B cell (primary cell): ENCODE data around the gene TMED10. TPM values are rescaled to one million over a fixed set of nuclear protein-coding genes. Genes with fewer than 3 reads are reported as not detected.

ENCODE experiments used
- ATAC-seq: fragments of 200-7000 bp; cut with Tn5 transposase; one replicate; pipeline ENCODE4 v1.10.0; 2021; ENCODE audit warnings: low read depth, mild to moderate bottlenecking, moderate number of reproducible peaks, moderate library complexity
- CTCF ChIA-PET: fragments of 350-600 bp; sonication (Branson Sonifier 250); formaldehyde crosslinking; loops from one replicate; lab custom pipeline; 2021; ENCODE audit warnings: antibody characterized with exemption, inconsistent platforms; lab: Charles Lee
- POLR2A ChIA-PET: fragments of 350-600 bp; sonication (Branson Sonifier 250); formaldehyde crosslinking; loops from one replicate; lab custom pipeline; 2021; ENCODE audit warnings: antibody characterized with exemption; lab: Charles Lee
- DNase-seq: peaks from one replicate; pipeline ENCODE4 v3.0.0; 2013
- H2AFZ ChIP-seq: 2 replicates; pipeline ENCODE4 v1.6.1; 2012; ENCODE audit warnings: mild to moderate bottlenecking, low read depth, low read length; ENCODE audit not compliant: insufficient read depth, poor library complexity, severe bottlenecking
- H3K27ac ChIP-seq, 2 donors: 1 replicate in 1 of 2; 2 replicates in 1 of 2; pipeline ENCODE4 v1.5.1; 2012 to 2013; ENCODE audit warnings: low read length in 2 of 2, mild to moderate bottlenecking in 2 of 2, moderate library complexity in 1 of 2
- H3K27me3 ChIP-seq, 4 experiments: fragments of 200-600 bp in 1 of 4; sonication (generic) in 1 of 4; replicated peaks in 1 of 4; 1 replicate in 2 of 4; 2 replicates in 2 of 4; pipeline versions ENCODE4 v1.6.1 to v1.7.0; 2013 to 2016; ENCODE audit warnings: low read length in 3 of 4, mild to moderate bottlenecking in 2 of 4, mixed read lengths in 1 of 4, moderate library complexity in 1 of 4; ENCODE audit not compliant: insufficient read depth in 4 of 4, control insufficient read depth in 3 of 4; ENCODE audit errors: control extremely low read depth in 1 of 4
- H3K36me3 ChIP-seq, 2 experiments: replicated peaks in 1 of 2; 1 replicate in 1 of 2; 2 replicates in 1 of 2; pipeline versions ENCODE4 v1.6.1 to v1.7.1; 2013; ENCODE audit warnings: low read length in 1 of 2; ENCODE audit not compliant: insufficient read depth in 2 of 2, control insufficient read depth in 1 of 2; ENCODE audit errors: control extremely low read depth in 1 of 2, extremely low read depth in 1 of 2
- H3K4me1 ChIP-seq, 2 donors: fragments of 200-600 bp in 1 of 2; sonication (generic) in 1 of 2; 1 replicate in 1 of 2; 2 replicates in 1 of 2; pipeline versions ENCODE4 v1.5.1 to v1.6.1; 2013 to 2017; ENCODE audit warnings: low read length in 2 of 2; ENCODE audit not compliant: control insufficient read depth in 2 of 2, insufficient read depth in 2 of 2
- H3K4me2 ChIP-seq: replicated peaks from 2 replicates; pipeline ENCODE3; 2012; ENCODE audit warnings: mild to moderate bottlenecking, low read depth, low read length; ENCODE audit not compliant: poor library complexity, severe bottlenecking
- H3K4me3 ChIP-seq, 5 experiments: fragments of 200-600 bp in 1 of 5; sonication (generic) in 1 of 5; 1 replicate in 3 of 5; 2 replicates in 2 of 5; pipeline versions ENCODE4 v1.5.1 to v1.7.0; 2011 to 2016; ENCODE audit warnings: low read length in 4 of 5, mild to moderate bottlenecking in 4 of 5, low read depth in 2 of 5, control low read depth in 1 of 5, moderate library complexity in 1 of 5; ENCODE audit not compliant: insufficient read depth in 1 of 5; ENCODE audit errors: control extremely low read depth in 1 of 5, extremely low read depth in 1 of 5
- H3K79me2 ChIP-seq: fragments of 200-600 bp; sonication (generic); one replicate; pipeline ENCODE4 v1.6.0; 2016; ENCODE audit warnings: low read length; ENCODE audit not compliant: control insufficient read depth, insufficient read depth
- H3K9ac ChIP-seq: fragments of 200-600 bp; sonication (generic); 2 replicates; pipeline ENCODE4 v1.6.1; 2017; ENCODE audit warnings: mild to moderate bottlenecking, low read length, moderate library complexity
- H3K9me3 ChIP-seq, 3 donors: one replicate each; pipeline versions ENCODE4 v1.6.1 to v1.7.1; 2013; ENCODE audit warnings: low read length in 2 of 3; ENCODE audit not compliant: control insufficient read depth in 2 of 3, insufficient read depth in 1 of 3; ENCODE audit errors: control extremely low read depth in 1 of 3
- H4K20me1 ChIP-seq: 2 replicates; pipeline ENCODE4 v1.6.0; 2012; ENCODE audit warnings: mild to moderate bottlenecking, low read length; ENCODE audit not compliant: insufficient read depth, control insufficient read depth, poor library complexity, severe bottlenecking
- H3K27ac Mint-ChIP-seq: one replicate; pipeline ENCODE4 v1.8.0; 2021; ENCODE audit warnings: mixed read lengths
- H3K27me3 Mint-ChIP-seq: one replicate; pipeline ENCODE4 v1.8.0; 2021; ENCODE audit warnings: mixed read lengths
- H3K4me1 Mint-ChIP-seq: one replicate; pipeline ENCODE4 v1.8.0; 2021; ENCODE audit warnings: mixed read lengths
- H3K4me3 Mint-ChIP-seq: one replicate; pipeline ENCODE4 v1.8.0; 2021; ENCODE audit warnings: mixed read lengths
- H3K9me3 Mint-ChIP-seq: one replicate; pipeline ENCODE4 v1.8.0; 2022; ENCODE audit warnings: mixed read lengths; ENCODE audit not compliant: insufficient read depth
- EZH2 ChIP-seq: IDR thresholded peaks from 2 replicates; pipeline ENCODE4 v1.6.1; 2012; ENCODE audit warnings: borderline replicate concordance, low read depth, mild to moderate bottlenecking, moderate library complexity, low read length; ENCODE audit not compliant: insufficient read depth, poor library complexity, severe bottlenecking
- WGBS: methylation state at CpG from one replicate; pipeline ENCODE4 v1.1.5; 2013; ENCODE audit warnings: missing lambda C conversion rate; ENCODE audit not compliant: insufficient coverage; 5-methylcytosine and 5-hydroxymethylcytosine counted together
- intact Hi-C: fragments of 100-400 bp; cut with micrococcal nuclease; formaldehyde crosslinking; loops from one replicate; pipeline ENCODE4 v1.10.0; 2022
- polyA plus RNA-seq: library from polyadenylated mRNA; depleted of rRNA; stranded (reverse); fragments of >200 nt; gene quantifications from 2 replicates; pipeline ENCODE4 v1.2.3, GENCODE V29; 2012
- total RNA-seq, 2 donors: library from RNA; stranded (reverse); fragments of 120-200 nt in 1 of 2; gene quantifications; 1 replicate in 1 of 2; 2 replicates in 1 of 2; pipeline versions ENCODE4 v1.2.3 to v1.2.4, GENCODE V29; 2013 to 2022
- TF ChIP-seq, protein P1 (sequence below): fragments of 200-600 bp; IDR thresholded peaks from one replicate; pipeline ENCODE4 v1.8.0; 2022; ENCODE audit warnings: antibody characterized with exemption, mild to moderate bottlenecking

The TMED10 gene
- total and polyA plus RNA-seq, 2 donors (not counting 1 experiment from before 2014, with no cell fraction given): 72.0 to 111 TPM

DNA sequence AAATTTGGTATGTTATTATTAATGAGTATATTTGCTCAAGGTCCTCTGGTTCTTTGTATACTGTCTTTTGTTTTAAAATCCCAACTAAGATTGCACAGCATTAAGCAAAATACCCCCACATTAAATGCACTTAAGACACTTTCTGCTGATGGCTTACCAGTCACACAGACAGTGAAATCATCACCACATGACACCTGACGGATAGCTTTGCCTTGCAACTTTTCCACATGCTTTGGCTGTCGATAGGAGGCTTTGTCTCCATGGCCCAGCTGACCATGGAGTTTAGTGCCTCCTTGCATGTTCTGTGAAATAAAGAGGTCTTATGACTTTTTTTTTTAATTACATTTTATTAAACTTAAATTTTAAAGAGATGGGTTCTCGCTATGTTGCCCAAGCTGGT is 69.2 kb downstream of the TMED10 start:
- intact Hi-C loops: no loop called here
- H3K27ac Mint-ChIP-seq: peak overlapping the region; percentile 53
- Histone ChIP-seq H3K27ac (no peak overlapping the region), H3K27me3 (no peaks in the 10 kb centered on the region), H3K4me2 (no peak overlapping the region), H3K79me2 (no peaks in the 10 kb centered on the region), H3K9me3 (no peaks in the 10 kb centered on the region), H3K36me3 (peaks cover 24 to 82% of the 10 kb centered on the region in 2 experiments), H3K4me3 (no peak overlapping the region), H3K9ac (no peak overlapping the region), H4K20me1 (no peaks in the 10 kb centered on the region), H3K4me1 (no peaks in the 10 kb centered on the region), H2AFZ (no peak overlapping the region)
- TF ChIP-seq, protein P1, sequence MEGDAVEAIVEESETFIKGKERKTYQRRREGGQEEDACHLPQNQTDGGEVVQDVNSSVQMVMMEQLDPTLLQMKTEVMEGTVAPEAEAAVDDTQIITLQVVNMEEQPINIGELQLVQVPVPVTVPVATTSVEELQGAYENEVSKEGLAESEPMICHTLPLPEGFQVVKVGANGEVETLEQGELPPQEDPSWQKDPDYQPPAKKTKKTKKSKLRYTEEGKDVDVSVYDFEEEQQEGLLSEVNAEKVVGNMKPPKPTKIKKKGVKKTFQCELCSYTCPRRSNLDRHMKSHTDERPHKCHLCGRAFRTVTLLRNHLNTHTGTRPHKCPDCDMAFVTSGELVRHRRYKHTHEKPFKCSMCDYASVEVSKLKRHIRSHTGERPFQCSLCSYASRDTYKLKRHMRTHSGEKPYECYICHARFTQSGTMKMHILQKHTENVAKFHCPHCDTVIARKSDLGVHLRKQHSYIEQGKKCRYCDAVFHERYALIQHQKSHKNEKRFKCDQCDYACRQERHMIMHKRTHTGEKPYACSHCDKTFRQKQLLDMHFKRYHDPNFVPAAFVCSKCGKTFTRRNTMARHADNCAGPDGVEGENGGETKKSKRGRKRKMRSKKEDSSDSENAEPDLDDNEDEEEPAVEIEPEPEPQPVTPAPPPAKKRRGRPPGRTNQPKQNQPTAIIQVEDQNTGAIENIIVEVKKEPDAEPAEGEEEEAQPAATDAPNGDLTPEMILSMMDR: no peak
- TF ChIP-seq EZH2: no peak
- H3K4me3 Mint-ChIP-seq: no peak overlapping the region
- ChIA-PET CTCF (interaction anchor here (0.7 to 1.0 kb wide), 3 partner anchors 17 to 142 kb away, joined by 3 read pairs; no protein-coding TSS in a partner anchor), POLR2A (no interaction called here)
- ATAC-seq (no peak), DNase-seq (no peak)
- WGBS: no CpG with 5 or more reads among the region's 3 CpGs
- H3K4me1 Mint-ChIP-seq: no peaks in the 10 kb centered on the region
- H3K27me3 Mint-ChIP-seq: no peaks in the 10 kb centered on the region
- H3K9me3 Mint-ChIP-seq: no peaks in the 10 kb centered on the region

DNA sequence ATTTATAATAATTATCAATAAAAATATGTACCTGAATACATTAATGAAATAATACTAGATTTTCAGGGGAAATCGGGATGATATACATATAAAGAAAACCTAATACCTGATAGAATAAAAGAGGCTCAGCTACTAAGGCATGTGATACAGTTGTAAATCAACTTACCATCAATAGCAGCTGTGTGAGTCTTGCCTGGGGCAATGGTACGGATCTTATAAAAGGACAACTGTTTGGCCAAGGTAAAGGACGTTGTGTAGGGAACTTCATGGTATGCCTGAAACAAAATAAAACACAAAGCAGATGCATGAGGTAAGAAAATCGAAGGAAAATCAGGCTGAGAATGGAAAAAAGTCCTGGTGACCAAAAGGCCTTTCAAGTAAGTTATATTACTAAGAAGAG is 74.9 kb downstream of the TMED10 start:
- no peak overlapping the region for H3K9ac ChIP-seq

More for the DNA sequence above, 74.9 kb downstream of the TMED10 start:
- TF ChIP-seq, protein P1: no peak
- TF ChIP-seq EZH2: no peak
- peaks cover 10% of the 10 kb centered on the region for H4K20me1 ChIP-seq
- DNase-seq (no peak), ATAC-seq (no peak)
- no peak overlapping the region for H3K27ac ChIP-seq
- H3K9me3 ChIP-seq: no peaks in the 10 kb centered on the region
- Mint-ChIP-seq H3K9me3 (no peaks in the 10 kb centered on the region), H3K27me3 (no peaks in the 10 kb centered on the region), H3K4me1 (no peaks in the 10 kb centered on the region), H3K27ac (no peak overlapping the region), H3K4me3 (no peak overlapping the region)
- intact Hi-C loops: no loop called here
- ChIA-PET POLR2A (no interaction called here), CTCF (interaction anchor here (1.6 kb wide), 1 partner anchor 240 kb away, joined by 5 read pairs; no protein-coding TSS in a partner anchor)
- H3K27me3 ChIP-seq: no peaks in the 10 kb centered on the region
- H3K4me3 ChIP-seq: no peak overlapping the region
- 100% methylated on average over 1 of the region's 4 CpGs for WGBS
- no peaks in the 10 kb centered on the region for H3K4me1 ChIP-seq
- no peak overlapping the region for H2AFZ ChIP-seq
- H3K79me2 ChIP-seq: peaks cover 6% of the 10 kb centered on the region
- H3K4me2 ChIP-seq: no peak overlapping the region
- peaks cover 25 to 77% of the 10 kb centered on the region in 2 experiments for H3K36me3 ChIP-seq
